ENCODE measurements around the gene ZNF22.

The ZNF22 gene

DNA sequence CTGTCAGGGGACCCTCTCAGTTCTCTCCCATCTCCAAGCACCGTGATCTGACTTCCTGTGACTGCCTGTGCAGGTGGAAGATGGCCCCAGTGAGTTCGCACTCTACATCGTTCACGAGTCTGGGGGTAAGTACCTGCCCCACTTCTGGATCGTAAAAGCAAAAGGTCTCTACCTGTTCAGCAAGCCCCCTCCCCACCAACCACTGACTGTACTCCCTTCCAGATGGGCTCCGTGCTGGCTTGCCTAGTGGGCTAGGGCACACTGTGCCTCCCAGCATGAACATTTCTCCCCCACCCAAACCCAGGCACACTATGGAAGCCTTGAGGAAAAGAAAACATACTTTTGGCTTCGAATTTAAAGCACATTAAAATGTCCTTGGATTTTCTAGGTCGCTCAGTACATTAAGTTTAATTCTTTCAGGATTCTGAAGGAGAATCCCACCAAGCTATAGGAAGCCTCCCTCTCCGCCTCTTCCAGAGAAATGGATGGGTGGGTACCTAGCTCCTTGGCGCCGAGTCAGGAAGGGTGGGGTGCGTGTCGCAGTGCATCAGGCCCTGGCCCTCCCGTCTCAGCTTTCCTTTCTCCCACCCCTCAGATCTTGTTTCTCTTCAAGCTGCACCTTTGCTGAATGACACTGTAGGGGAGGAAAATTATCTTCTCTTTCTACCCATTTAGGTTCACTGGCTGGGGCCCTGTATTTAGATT is 11.0 kb upstream of the ZNF22 start:
- no peak overlapping the region for H3K4me3 ChIP-seq (ENCODE audit: low read depth, low read length)

DNA sequence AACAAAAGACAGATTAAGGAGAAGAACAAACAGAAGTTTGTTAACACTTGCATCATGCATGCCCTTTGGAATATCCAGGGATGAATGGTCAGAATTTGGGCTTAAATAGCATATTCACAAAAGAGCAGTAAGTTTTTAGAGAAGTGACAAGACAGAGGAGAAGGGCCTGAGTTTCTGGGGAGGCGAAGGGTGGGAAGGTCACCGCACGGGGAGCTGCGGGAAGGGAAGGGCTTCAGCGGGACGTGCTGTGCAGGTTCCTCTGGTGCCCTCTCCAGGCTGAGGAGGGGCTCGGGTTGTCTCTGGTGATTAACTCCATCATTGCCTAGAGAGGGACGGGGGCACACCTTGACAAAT is 10.4 kb upstream of the ZNF22 start:
- no peak overlapping the region for H3K4me3 ChIP-seq (ENCODE audit: low read depth, low read length)

- no peak overlapping the region for H3K4me3 ChIP-seq (ENCODE audit: low read depth, low read length)
Measured at GRCh38 chr10:44990965-44991364, 9.8 kb upstream of the ZNF22 start.

DNA sequence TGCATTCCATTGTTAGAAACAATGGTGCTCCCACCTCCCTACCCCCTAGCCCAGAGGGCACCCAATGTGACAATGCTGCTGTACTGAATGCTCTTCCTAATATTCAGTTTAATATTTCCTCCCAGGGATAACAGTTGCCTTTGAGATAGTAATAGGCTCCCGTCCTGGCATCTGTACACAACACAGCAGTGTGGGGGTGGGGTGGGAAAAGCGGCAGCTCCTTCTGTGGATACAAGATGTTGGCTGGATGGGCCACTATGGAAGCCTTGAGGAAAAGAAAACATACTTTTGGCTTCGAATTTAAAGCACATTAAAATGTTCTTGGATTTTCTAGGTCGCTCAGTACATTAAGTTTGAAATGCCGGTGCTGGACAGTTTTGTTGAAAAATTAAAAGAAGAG is 9.2 kb upstream of the ZNF22 start:
- H3K4me3 ChIP-seq (ENCODE audit: low read depth, low read length): no peak overlapping the region

GRCh38 chr10:44992070-44992731 is 8.5 kb upstream of the ZNF22 start:
- H3K4me3 ChIP-seq (ENCODE audit: low read depth, low read length): no peak overlapping the region

- H3K4me3 ChIP-seq (ENCODE audit: low read depth, low read length): no peak overlapping the region
Measured at GRCh38 chr10:44992732-44993225, 7.9 kb upstream of the ZNF22 start.

DNA sequence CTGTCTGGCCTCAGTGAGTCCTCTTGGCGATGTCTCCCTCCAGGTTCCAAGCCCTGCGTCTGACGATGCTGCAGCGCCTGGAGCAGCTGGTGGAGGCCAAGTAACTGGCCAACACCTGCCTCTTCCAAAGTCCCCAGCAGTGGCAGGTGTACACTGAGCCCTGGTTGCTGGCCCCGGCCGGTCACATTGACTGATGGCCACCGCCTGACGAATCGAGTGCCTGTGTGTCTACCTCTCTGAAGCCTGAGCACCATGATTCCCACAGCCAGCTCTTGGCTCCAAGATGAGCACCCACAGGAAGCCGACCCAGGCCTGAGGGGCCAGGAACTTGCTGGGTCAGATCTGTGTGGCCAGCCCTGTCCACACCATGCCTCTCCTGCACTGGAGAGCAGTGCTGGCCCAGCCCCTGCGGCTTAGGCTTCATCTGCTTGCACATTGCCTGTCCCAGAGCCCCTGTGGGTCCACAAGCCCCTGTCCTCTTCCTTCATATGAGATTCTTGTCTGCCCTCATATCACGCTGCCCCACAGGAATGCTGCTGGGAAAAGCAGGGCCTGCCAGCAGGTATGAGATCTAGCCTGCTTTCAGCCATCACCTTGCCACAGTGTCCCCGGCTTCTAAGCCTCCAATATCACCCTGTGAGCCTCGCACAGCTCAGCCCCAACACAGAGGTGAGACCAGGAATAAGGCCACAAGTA is 7.3 kb upstream of the ZNF22 start:
- no peak overlapping the region for H3K4me3 ChIP-seq (ENCODE audit: low read depth, low read length)

- H3K4me3 ChIP-seq (ENCODE audit: low read depth, low read length): no peak overlapping the region
Measured at GRCh38 chr10:44993922-44994751, 6.6 kb upstream of the ZNF22 start.

DNA sequence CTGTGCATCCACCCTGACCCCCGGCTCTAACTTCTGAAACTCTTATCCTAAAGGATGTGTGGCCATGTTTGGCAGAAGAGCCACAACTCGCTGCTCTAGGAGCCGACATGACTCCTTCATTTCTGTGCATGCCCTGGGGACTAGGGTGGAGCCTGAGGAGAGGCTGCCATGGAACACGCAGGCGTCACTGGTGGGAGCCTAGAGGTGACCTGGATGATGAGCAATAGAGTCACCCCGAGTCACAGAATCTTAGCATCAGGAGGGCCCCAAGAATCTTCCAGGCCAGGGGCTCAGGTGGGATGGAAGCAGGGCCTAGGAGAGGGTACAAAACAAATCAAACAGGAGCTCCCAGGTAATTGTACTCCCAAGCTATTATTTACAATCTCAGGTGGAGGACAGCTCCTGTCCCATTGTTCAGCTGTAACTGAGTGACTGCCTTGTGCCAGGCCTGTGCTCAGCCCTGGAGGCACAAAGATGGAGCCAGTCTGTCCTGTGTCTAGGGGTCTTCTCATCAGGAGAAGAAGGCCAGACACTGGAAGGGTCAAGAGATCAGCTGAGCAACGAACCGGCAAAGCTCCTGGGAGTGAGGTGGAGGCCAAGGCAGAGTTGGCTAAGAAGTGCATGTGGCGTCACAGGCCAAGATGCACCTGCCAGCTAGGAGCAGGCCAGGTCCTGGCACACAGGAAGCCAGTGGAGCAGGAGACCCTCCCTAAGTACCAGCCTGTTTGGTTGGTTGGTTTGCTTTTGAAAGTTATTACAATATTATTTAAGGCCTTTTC is 5.8 kb upstream of the ZNF22 start:
- no peak overlapping the region for H3K4me3 ChIP-seq (ENCODE audit: low read depth, low read length)

DNA sequence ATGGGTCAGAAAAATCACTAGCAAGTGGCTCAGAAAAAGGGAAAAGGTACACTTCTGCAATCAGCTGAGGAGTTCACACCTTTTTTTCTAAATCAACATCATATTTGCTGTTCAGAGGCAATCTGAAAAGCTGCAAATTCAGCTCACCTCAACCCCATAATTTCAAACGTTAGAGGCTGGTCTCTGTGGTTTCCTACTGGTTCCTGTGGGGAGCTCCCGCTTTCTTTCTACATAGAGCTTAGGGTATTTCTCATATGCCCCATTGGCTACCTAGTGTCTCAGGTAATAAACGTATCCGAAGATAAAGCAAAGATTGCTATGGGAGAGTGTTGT is 5.2 kb upstream of the ZNF22 start:
- no peak overlapping the region for H3K4me3 ChIP-seq (ENCODE audit: low read depth, low read length)

- H3K4me3 ChIP-seq (ENCODE audit: low read depth, low read length): no peak overlapping the region
Measured at GRCh38 chr10:44995914-44996669, 4.6 kb upstream of the ZNF22 start.

DNA sequence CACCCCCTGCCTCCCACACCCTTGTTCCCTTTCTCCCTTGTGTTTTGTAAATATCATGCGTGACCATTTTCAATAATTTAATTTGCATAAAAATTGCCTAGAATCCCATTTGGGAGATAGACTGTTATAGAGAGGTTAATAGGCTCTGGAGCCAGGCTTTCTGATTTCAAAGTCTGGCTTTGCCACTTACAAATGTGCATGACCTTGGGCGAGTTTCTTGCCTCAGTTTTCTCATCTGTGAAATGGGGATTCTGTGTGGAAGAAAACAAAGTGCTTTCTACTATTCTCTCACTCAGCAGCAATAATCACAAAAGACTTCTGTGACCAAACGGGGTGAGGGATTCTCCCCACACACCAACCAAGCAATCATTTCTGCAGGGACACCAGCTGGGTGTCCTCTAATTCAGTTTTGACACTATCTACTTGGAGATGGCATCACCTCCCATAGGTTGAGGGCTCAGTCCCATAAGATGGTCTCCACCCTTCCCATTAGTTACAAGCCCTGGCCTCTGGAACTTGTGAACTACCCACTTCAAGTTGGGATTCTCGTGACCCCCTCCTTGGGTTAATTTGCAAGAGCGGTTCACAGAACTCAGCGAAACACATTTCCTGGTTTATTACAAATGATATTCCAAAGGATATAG is 3.5 kb upstream of the ZNF22 start:
- H3K4me3 ChIP-seq (ENCODE audit: low read depth, low read length): no peak overlapping the region

GRCh38 chr10:44998146-44998631 is 2.5 kb upstream of the ZNF22 start:
- no peak overlapping the region for H3K4me3 ChIP-seq (ENCODE audit: low read depth, low read length)

DNA sequence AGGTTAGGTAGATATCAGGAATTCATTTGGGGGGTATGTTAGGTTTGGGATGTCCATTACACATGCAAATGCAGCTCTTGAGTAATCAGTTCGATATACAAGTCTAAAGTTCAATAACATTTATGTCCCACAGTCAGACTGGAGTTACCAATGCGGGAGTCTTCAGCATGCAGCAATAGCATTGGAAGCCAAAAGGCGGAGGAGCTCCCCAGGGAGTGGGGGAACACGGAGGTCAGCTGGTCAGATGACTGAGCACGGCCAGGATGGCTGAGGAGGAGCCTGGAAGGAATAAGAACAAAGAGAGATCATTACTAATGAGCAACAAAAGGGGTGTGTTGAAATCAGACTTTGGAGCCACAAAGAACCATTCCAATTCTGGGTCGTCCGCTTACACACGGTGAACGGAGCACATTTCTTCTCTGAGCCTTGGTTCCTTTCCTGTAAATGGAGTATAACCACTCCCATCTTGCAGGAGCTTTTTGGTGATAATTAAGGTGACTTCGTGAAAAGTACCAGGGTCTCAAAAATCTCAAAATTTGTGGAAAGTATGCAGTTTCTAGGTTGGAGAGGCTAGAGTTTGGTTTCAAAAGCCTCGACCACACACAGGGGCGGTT is 478 bp upstream of the ZNF22 start:
- no peak overlapping the region for H3K4me3 ChIP-seq (ENCODE audit: low read depth, low read length)

GRCh38 chr10:45001381-45002148 is 842 bp downstream of the ZNF22 start:
- peak overlapping the region; percentile 57 for H3K4me3 ChIP-seq (ENCODE audit: low read depth, low read length)

GRCh38 chr10:45003432-45004000 is 2.8 kb downstream of the ZNF22 start:
- no peak overlapping the region for H3K4me3 ChIP-seq (ENCODE audit: low read depth, low read length)

GRCh38 chr10:45004661-45005060 is 3.9 kb downstream of the ZNF22 start:
- H3K4me3 ChIP-seq (ENCODE audit: low read depth, low read length): no peak overlapping the region

- no peak overlapping the region for H3K4me3 ChIP-seq (ENCODE audit: low read depth, low read length)
Measured at GRCh38 chr10:45005284-45005683, 4.6 kb downstream of the ZNF22 start.
